Liver (tissue), 9 donors: Measurements from ENCODE around the gene TET3. TPM values are rescaled to one million over a fixed set of nuclear protein-coding genes. Genes with fewer than 3 reads are reported as not detected.

Experiments used
- DNase-seq: peaks from one replicate; pipeline ENCODE4 v3.0.0-alpha.2; 2017; ENCODE audit warnings: low spot score
- H3K27ac ChIP-seq, 2 donors: one replicate each; pipeline ENCODE4 v1.7.0; 2013; ENCODE audit warnings: inconsistent platforms in 2 of 2, low read length in 2 of 2, control low read depth in 1 of 2, low read depth in 1 of 2, mild to moderate bottlenecking in 1 of 2
- H3K27me3 ChIP-seq, 4 donors: one replicate each; pipeline versions ENCODE4 v1.6.1 to v1.7.0; 2013; ENCODE audit warnings: low read length in 3 of 4, inconsistent platforms in 1 of 4, mild to moderate bottlenecking in 1 of 4, moderate library complexity in 1 of 4; ENCODE audit not compliant: control insufficient read depth in 4 of 4, insufficient read depth in 4 of 4
- H3K36me3 ChIP-seq, 4 donors: one replicate each; pipeline versions ENCODE4 v1.6.1 to v1.7.0; 2013; ENCODE audit warnings: low read length in 3 of 4, mild to moderate bottlenecking in 3 of 4, low read depth in 1 of 4, moderate library complexity in 1 of 4; ENCODE audit not compliant: control insufficient read depth in 4 of 4, insufficient read depth in 3 of 4
- H3K4me1 ChIP-seq, 4 donors: one replicate each; pipeline versions ENCODE4 v1.6.1 to v1.7.0; 2013; ENCODE audit warnings: low read length in 3 of 4, mild to moderate bottlenecking in 3 of 4, moderate library complexity in 1 of 4; ENCODE audit not compliant: control insufficient read depth in 4 of 4, insufficient read depth in 4 of 4
- H3K4me3 ChIP-seq, 3 donors: one replicate each; pipeline versions ENCODE4 v1.6.1 to v1.7.0; 2013; ENCODE audit warnings: low read length in 3 of 3, control low read depth in 1 of 3, low read depth in 1 of 3, mild to moderate bottlenecking in 1 of 3
- H3K9ac ChIP-seq, 2 donors: one replicate each; pipeline ENCODE4 v1.7.0; 2013; ENCODE audit warnings: low read length in 2 of 2, mild to moderate bottlenecking in 2 of 2, moderate library complexity in 2 of 2, control low read depth in 1 of 2, low read depth in 1 of 2
- H3K9me3 ChIP-seq, 4 donors: one replicate each; pipeline versions ENCODE4 v1.6.1 to v1.7.0; 2013; ENCODE audit warnings: low read length in 3 of 4; ENCODE audit not compliant: control insufficient read depth in 4 of 4
- ATF3 ChIP-seq: IDR thresholded peaks from 2 replicates; pipeline ENCODE4 v1.6.1; 2016; ENCODE audit warnings: antibody characterized with exemption
- CTCF ChIP-seq: fragments of 150-350 bp; IDR thresholded peaks from 2 replicates; pipeline ENCODE4 v1.5.1; 2017; ENCODE audit warnings: improper control_type of control experiment, low read depth, low read length; ENCODE audit not compliant: missing input control
- FOXA1 ChIP-seq: IDR thresholded peaks from 2 replicates; pipeline ENCODE4 v1.6.1; 2016; ENCODE audit warnings: antibody characterized with exemption
- FOXA2 ChIP-seq: IDR thresholded peaks from 2 replicates; pipeline ENCODE4 v1.6.1; 2016; ENCODE audit warnings: antibody characterized with exemption
- GABPA ChIP-seq, 2 donors: IDR thresholded peaks in 1 of 2; conservative IDR thresholded peaks in 1 of 2; 2 replicates each; pipeline ENCODE4 v1.6.1; 2016; ENCODE audit warnings: antibody characterized with exemption in 2 of 2, mild to moderate bottlenecking in 1 of 2, moderate library complexity in 1 of 2
- HNF4A ChIP-seq, 2 donors: conservative IDR thresholded peaks; 2 replicates each; pipeline ENCODE4 v1.6.1; 2016; ENCODE audit warnings: antibody characterized with exemption in 2 of 2, mild to moderate bottlenecking in 2 of 2
- HNF4G ChIP-seq: IDR thresholded peaks from 2 replicates; pipeline ENCODE4 v1.6.1; 2016; ENCODE audit warnings: antibody characterized with exemption
- JUND ChIP-seq, 2 donors: IDR thresholded peaks; 2 replicates each; pipeline ENCODE4 v1.6.1; 2016; ENCODE audit warnings: antibody characterized with exemption in 2 of 2
- MAX ChIP-seq: IDR thresholded peaks from 2 replicates; pipeline ENCODE4 v1.6.1; 2016; ENCODE audit warnings: antibody characterized with exemption
- NR2F2 ChIP-seq: IDR thresholded peaks from 2 replicates; pipeline ENCODE4 v1.6.1; 2016; ENCODE audit warnings: antibody characterized with exemption
- REST ChIP-seq: IDR thresholded peaks from 2 replicates; pipeline ENCODE4 v1.6.1; 2016; ENCODE audit warnings: antibody characterized with exemption, mild to moderate bottlenecking
- RXRA ChIP-seq, 2 donors: IDR thresholded peaks; 2 replicates each; pipeline ENCODE4 v1.6.1; 2017 to 2018; ENCODE audit warnings: antibody characterized with exemption in 2 of 2, mild to moderate bottlenecking in 1 of 2
- SP1 ChIP-seq: IDR thresholded peaks from 2 replicates; pipeline ENCODE4 v1.6.1; 2018; ENCODE audit warnings: antibody characterized with exemption, mild to moderate bottlenecking
- TAF1 ChIP-seq: conservative IDR thresholded peaks from 2 replicates; pipeline ENCODE4 v1.6.1; 2016; ENCODE audit warnings: antibody characterized with exemption, mild to moderate bottlenecking
- YY1 ChIP-seq: IDR thresholded peaks from 2 replicates; pipeline ENCODE4 v1.6.1; 2016; ENCODE audit warnings: antibody characterized with exemption, mild to moderate bottlenecking
- ZBTB33 ChIP-seq: IDR thresholded peaks from 2 replicates; pipeline ENCODE4 v1.6.1; 2016; ENCODE audit warnings: antibody characterized with exemption
- WGBS: extraction: QIAGEN DNeasy Blood & Tissue Kit; methylation state at CpG from one replicate; pipeline ENCODE4 v1.1.7; 2013; 5-methylcytosine and 5-hydroxymethylcytosine counted together
- polyA plus RNA-seq, 2 donors: library from polyadenylated mRNA; stranded (reverse) in 1 of 2; unstranded in 1 of 2; fragments of 200-250 nt in 1 of 2; fragments of >200 nt in 1 of 2; fragmentation: Nextera tagmentation in 1 of 2; extraction: Ambion mirVana in 1 of 2; gene quantifications; one replicate each; pipeline versions ENCODE4 v1.2.1 to v1.2.3, GENCODE V29; 2013 to 2015
- total RNA-seq, 2 donors: library from RNA; depleted of rRNA; stranded (reverse); fragments of >200 nt; gene quantifications; one replicate each; pipeline ENCODE4 v1.2.3, GENCODE V29; 2014
- donor health status: healthy.
- donor health status: healthy.
- donor health status: healthy.
- donor health status: healthy.
- donor health status: healthy.

TET3 gene
- total and polyA plus RNA-seq, 4 donors, result 0.89 to 16.2 (median 3.2) TPM

GRCh38 chr2:73964223-73964622 lies 20.5 kb upstream of the TET3 start:
- TF ChIP-seq CTCF, result no peak
- no peak for TF ChIP-seq HNF4G
- no peak for TF ChIP-seq ZBTB33
- no peak for TF ChIP-seq HNF4A (conservative IDR thresholded peaks at IDR 0.05)
- TF ChIP-seq ATF3, result no peak
- TF ChIP-seq MAX, result no peak
- TF ChIP-seq NR2F2, result no peak
- no peak for TF ChIP-seq TAF1
- TF ChIP-seq FOXA2, result no peak
- TF ChIP-seq FOXA1, result no peak
- no peak for TF ChIP-seq GABPA (IDR thresholded peaks at IDR 0.05 in 1 of 2, conservative IDR thresholded peaks at IDR 0.05 in 1 of 2)
- no peak for TF ChIP-seq REST
- no peak for TF ChIP-seq SP1
- TF ChIP-seq RXRA (IDR thresholded peaks at IDR 0.05), result no peak
- H3K9ac ChIP-seq, result no peak overlapping the region
- no peak overlapping the region for H3K4me3 ChIP-seq
- no peak for DNase-seq
- no peak overlapping the region for H3K27ac ChIP-seq
- no peaks in the 10 kb centered on the region for H3K4me1 ChIP-seq
- no peaks in the 10 kb centered on the region for H3K27me3 ChIP-seq
- H3K36me3 ChIP-seq, result peaks cover 0 to 6% (median 5%) of the 10 kb centered on the region in 4 donors
- 85% methylated on average over 2 of the region's 2 CpGs for WGBS
- peaks cover 0 to 4% (median 0%) of the 10 kb centered on the region in 4 donors for H3K9me3 ChIP-seq

GRCh38 chr2:73965053-73965452 lies 19.7 kb upstream of the TET3 start:
- Histone ChIP-seq H3K27me3 (no peaks in the 10 kb centered on the region), H3K4me1 (peaks cover 0 to 2% (median 0%) of the 10 kb centered on the region in 4 donors), H3K9me3 (peaks cover 0 to 4% (median 0%) of the 10 kb centered on the region in 4 donors), H3K36me3 (no peaks in the 10 kb centered on the region), H3K27ac (no peak overlapping the region), H3K4me3 (no peak overlapping the region), H3K9ac (no peak overlapping the region)
- TF ChIP-seq JUND (IDR thresholded peaks at IDR 0.05), result no peak
- TF ChIP-seq HNF4A (conservative IDR thresholded peaks at IDR 0.05), result no peak
- TF ChIP-seq SP1, result no peak
- TF ChIP-seq HNF4G, result no peak
- no peak for TF ChIP-seq FOXA1
- TF ChIP-seq ATF3, result no peak
- no peak for TF ChIP-seq NR2F2
- no peak for TF ChIP-seq YY1
- 91% methylated on average over 3 of the region's 3 CpGs for whole genome bisulfite sequencing
- no peak for DNase-seq
